Spleen (tissue), 7 donors: Measurements from ENCODE around the gene SKP1.

Experiments
- POLR2A ChIP-seq, 3 donors: fragments of 450-650 bp; IDR thresholded peaks; one replicate each; pipeline ENCODE4 v1.5.1; 2017; ENCODE audit warnings: antibody characterized with exemption in 3 of 3, mild to moderate bottlenecking in 1 of 3
- TF ChIP-seq, protein P1 (sequence below), 11 experiments: fragments of 200-600 bp in 7 of 11; fragments of 450-650 bp in 4 of 11; sonication (generic) in 4 of 11; IDR thresholded peaks in 8 of 11; conservative IDR thresholded peaks in 3 of 11; 1 replicate in 7 of 11; 2 replicates in 4 of 11; pipeline versions ENCODE4 v1.4.0 to v1.8.0; 2016 to 2021; ENCODE audit warnings: antibody characterized with exemption in 11 of 11, inconsistent platforms in 4 of 11, mild to moderate bottlenecking in 1 of 11
- donor health status: DM: no; HTN: no; CAD: no; lungs with moderate emphysema.
- donor health status: DM: no; HTN: no; CAD: no.
- donor health status: DM: no; HTN: no; CAD: no.

DNA sequence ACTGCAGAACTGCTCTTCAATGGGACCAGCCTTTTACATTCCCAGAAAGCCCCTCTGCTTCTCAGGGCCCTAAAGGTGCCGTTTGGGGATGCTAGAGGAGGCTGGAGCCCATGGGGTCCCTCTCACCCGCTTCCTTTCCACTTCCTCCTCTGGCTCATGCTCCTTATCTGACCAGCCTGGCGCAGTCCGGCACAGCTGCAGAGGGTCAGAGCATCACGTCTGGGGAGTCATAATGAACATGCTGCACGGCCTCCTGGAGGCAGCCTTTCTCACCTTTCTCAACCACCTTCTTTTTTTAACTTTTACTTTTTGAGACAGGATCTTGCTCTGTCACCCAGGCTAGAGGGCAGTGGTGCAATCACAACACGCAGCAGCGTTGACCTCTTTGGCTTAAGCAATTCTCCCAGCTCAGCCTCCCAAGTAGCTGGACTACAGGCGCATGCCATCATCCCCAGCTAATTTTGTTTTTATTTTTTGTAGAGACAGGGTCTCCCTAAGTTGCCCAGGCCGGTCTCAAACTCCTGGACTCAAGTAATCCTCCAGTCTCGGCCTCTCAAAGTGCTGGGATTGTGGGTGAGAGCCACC is 77.4 kb downstream of the SKP1 start:
- no peak for TF ChIP-seq POLR2A (IDR thresholded peaks at IDR 0.05)
- TF ChIP-seq, protein P1, sequence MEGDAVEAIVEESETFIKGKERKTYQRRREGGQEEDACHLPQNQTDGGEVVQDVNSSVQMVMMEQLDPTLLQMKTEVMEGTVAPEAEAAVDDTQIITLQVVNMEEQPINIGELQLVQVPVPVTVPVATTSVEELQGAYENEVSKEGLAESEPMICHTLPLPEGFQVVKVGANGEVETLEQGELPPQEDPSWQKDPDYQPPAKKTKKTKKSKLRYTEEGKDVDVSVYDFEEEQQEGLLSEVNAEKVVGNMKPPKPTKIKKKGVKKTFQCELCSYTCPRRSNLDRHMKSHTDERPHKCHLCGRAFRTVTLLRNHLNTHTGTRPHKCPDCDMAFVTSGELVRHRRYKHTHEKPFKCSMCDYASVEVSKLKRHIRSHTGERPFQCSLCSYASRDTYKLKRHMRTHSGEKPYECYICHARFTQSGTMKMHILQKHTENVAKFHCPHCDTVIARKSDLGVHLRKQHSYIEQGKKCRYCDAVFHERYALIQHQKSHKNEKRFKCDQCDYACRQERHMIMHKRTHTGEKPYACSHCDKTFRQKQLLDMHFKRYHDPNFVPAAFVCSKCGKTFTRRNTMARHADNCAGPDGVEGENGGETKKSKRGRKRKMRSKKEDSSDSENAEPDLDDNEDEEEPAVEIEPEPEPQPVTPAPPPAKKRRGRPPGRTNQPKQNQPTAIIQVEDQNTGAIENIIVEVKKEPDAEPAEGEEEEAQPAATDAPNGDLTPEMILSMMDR (IDR thresholded peaks at IDR 0.05 in 8 of 11, conservative IDR thresholded peaks at IDR 0.05 in 3 of 11) = no peak
